SU-DHL-6 (cell line): Measurements from ENCODE around the gene EZH1.

Source experiments
- H2AFZ ChIP-seq: fragments of 200-600 bp; sonication (generic); 2 replicates; pipeline ENCODE4 v1.6.1; 2014; ENCODE audit warnings: low read depth, mild to moderate bottlenecking, moderate library complexity, mixed read lengths, antibody characterized with exemption, low read length; ENCODE audit not compliant: severe bottlenecking
- H3F3A ChIP-seq: fragments of 200-600 bp; shearing (Covaris generic); 2 replicates; pipeline ENCODE4 v1.6.0; 2016; ENCODE audit warnings: antibody characterized with exemption, mild to moderate bottlenecking; ENCODE audit not compliant: insufficient read depth
- H3K27ac ChIP-seq: fragments of 200-600 bp; sonication (generic); 2 replicates; pipeline ENCODE4 v1.5.1; 2016; ENCODE audit warnings: low read depth, mild to moderate bottlenecking, low read length, moderate library complexity, mixed read lengths
- H3K27me3 ChIP-seq: fragments of 200-600 bp; sonication (generic), shearing (Covaris generic); 2 replicates; pipeline ENCODE4 v1.6.0; 2014; ENCODE audit warnings: mild to moderate bottlenecking, low read length
- H3K36me3 ChIP-seq: fragments of 200-600 bp; sonication (generic); 2 replicates; pipeline ENCODE4 v1.6.1; 2014; ENCODE audit warnings: mild to moderate bottlenecking, low read length, mixed read lengths
- H3K4me2 ChIP-seq: fragments of 300-600, 200-600 bp; shearing (Covaris generic), sonication (generic); 2 replicates; pipeline ENCODE4 v1.6.0; 2014; ENCODE audit warnings: low read length, low read depth, mild to moderate bottlenecking; ENCODE audit not compliant: poor library complexity, severe bottlenecking
- H3K4me3 ChIP-seq: fragments of 200-600 bp; sonication (generic); 2 replicates; pipeline ENCODE4 v1.5.1; 2014; ENCODE audit warnings: antibody characterized with exemption, low read length, mild to moderate bottlenecking, mixed read lengths; ENCODE audit not compliant: insufficient read depth, poor library complexity, severe bottlenecking
- H3K79me2 ChIP-seq: fragments of 200-600 bp; sonication (generic); 2 replicates; pipeline ENCODE4 v1.6.1; 2014; ENCODE audit warnings: mild to moderate bottlenecking, low read length, moderate library complexity; ENCODE audit not compliant: insufficient read depth
- H3K9ac ChIP-seq: fragments of 200-600 bp; sonication (generic); 2 replicates; pipeline ENCODE4 v1.7.0; 2014; ENCODE audit warnings: mild to moderate bottlenecking, low read length
- H3K9me2 ChIP-seq: fragments of 200-600 bp; sonication (generic); replicated peaks from 2 replicates; pipeline ENCODE4 v1.6.1; 2014; ENCODE audit warnings: low read length; ENCODE audit not compliant: insufficient read depth
- H3K9me3 ChIP-seq: fragments of 200-600 bp; sonication (generic); 2 replicates; pipeline ENCODE4 v1.6.1; 2014; ENCODE audit warnings: low read length, mixed read lengths; ENCODE audit not compliant: insufficient read depth
- H4K20me1 ChIP-seq: fragments of 200-600 bp; sonication (generic); 2 replicates; pipeline ENCODE4 v1.6.1; 2014; ENCODE audit warnings: low read depth, mild to moderate bottlenecking, antibody characterized with exemption, low read length, moderate library complexity, mixed read lengths
- EZH2phosphoT487 ChIP-seq: fragments of 200-600 bp; sonication (generic), shearing (Covaris generic); conservative IDR thresholded peaks from 2 replicates; pipeline ENCODE4 v1.6.1; 2018; ENCODE audit warnings: mild to moderate bottlenecking, antibody characterized with exemption, low read length, moderate library complexity, mixed read lengths
- TF ChIP-seq, protein P1 (sequence below): fragments of 200-600 bp; sonication (generic); IDR thresholded peaks from one replicate; pipeline ENCODE4 v1.5.1; 2017; ENCODE audit warnings: antibody characterized with exemption, mild to moderate bottlenecking, low read length, moderate library complexity; ENCODE audit not compliant: insufficient read depth, poor library complexity, severe bottlenecking

EZH1 gene

GRCh38 chr17:42740699-42741098 is 4.1 kb downstream of the EZH1 start:
- no peaks in the 10 kb centered on the region for H3K9me3 ChIP-seq
- H2AFZ ChIP-seq = no peak overlapping the region
- H3F3A ChIP-seq = no peaks in the 10 kb centered on the region
- no peak overlapping the region for H3K9ac ChIP-seq
- no peak overlapping the region for H3K4me3 ChIP-seq
- H3K27me3 ChIP-seq = no peaks in the 10 kb centered on the region
- no peak overlapping the region for H3K4me2 ChIP-seq
- H3K36me3 ChIP-seq = no peaks in the 10 kb centered on the region
- no peak overlapping the region for H3K27ac ChIP-seq
- no peaks in the 10 kb centered on the region for H4K20me1 ChIP-seq
- H3K9me2 ChIP-seq = no peaks in the 10 kb centered on the region
- TF ChIP-seq EZH2phosphoT487 = no peak
- TF ChIP-seq, protein P1, sequence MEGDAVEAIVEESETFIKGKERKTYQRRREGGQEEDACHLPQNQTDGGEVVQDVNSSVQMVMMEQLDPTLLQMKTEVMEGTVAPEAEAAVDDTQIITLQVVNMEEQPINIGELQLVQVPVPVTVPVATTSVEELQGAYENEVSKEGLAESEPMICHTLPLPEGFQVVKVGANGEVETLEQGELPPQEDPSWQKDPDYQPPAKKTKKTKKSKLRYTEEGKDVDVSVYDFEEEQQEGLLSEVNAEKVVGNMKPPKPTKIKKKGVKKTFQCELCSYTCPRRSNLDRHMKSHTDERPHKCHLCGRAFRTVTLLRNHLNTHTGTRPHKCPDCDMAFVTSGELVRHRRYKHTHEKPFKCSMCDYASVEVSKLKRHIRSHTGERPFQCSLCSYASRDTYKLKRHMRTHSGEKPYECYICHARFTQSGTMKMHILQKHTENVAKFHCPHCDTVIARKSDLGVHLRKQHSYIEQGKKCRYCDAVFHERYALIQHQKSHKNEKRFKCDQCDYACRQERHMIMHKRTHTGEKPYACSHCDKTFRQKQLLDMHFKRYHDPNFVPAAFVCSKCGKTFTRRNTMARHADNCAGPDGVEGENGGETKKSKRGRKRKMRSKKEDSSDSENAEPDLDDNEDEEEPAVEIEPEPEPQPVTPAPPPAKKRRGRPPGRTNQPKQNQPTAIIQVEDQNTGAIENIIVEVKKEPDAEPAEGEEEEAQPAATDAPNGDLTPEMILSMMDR = no peak
- peaks cover 21% of the 10 kb centered on the region for H3K79me2 ChIP-seq

DNA sequence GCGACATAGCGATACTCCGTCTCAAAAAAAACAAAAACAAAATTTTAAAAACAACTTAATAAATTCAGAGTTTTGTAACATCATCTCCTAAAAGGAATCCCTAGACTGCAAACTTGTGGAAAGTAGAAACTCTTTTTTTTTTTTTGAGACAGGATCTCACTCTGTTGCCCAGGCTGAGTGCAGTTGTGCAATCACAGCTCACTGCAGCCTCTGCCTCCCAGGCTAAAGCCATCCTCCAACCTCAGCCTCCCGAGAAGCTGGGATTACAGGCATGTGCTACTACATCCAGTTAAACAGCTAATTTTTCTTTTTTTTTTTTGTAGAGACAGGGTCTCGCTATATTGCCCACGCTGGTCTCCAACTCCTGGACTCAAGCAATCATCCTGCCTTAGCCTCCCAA is 19.7 kb downstream of the EZH1 start:
- Histone ChIP-seq H3K9me2 (no peaks in the 10 kb centered on the region), H3K4me3 (no peak overlapping the region), H2AFZ (no peak overlapping the region), H4K20me1 (no peaks in the 10 kb centered on the region), H3K79me2 (no peaks in the 10 kb centered on the region), H3K27ac (no peak overlapping the region), H3K27me3 (no peaks in the 10 kb centered on the region), H3K36me3 (peaks cover 8% of the 10 kb centered on the region; the same call in 1 of the 2 replicates), H3K4me2 (no peak overlapping the region), H3F3A (0 out of 2 replicates have a peak, but pooled peaks cover 3% of the 10 kb centered on the region), H3K9me3 (no peaks in the 10 kb centered on the region), H3K9ac (no peak overlapping the region)
- TF ChIP-seq, protein P1 = no peak
- no peak for TF ChIP-seq EZH2phosphoT487

DNA sequence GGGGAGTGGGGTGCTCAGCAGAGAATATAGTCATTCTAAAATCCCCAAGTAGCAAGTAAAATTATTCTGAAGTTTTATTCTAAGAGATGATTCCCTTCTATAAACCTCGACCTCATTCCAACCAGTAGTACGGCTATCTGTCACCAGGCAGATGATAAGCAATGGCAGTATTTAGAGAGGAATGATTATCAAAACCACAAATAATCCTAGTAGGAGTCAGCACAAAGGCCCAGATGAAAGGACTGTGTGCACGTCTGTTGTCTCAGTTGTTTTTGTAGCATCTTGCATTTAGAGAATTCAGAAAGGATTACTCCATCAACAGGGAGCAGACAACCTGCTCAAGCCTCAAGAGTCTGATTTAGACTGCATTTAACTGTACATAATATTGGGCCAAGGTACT is 21.2 kb downstream of the EZH1 start:
- H3K27me3 ChIP-seq = no peaks in the 10 kb centered on the region

More for the DNA sequence above, 21.2 kb downstream of the EZH1 start:
- no peaks in the 10 kb centered on the region for H3K79me2 ChIP-seq
- no peak overlapping the region for H3K4me3 ChIP-seq
- no peak for TF ChIP-seq EZH2phosphoT487
- TF ChIP-seq, protein P1 = no peak
- H3K4me2 ChIP-seq = no peak overlapping the region
- H3F3A ChIP-seq = 0 out of 2 replicates have a peak, but pooled peaks cover 3% of the 10 kb centered on the region
- H3K9me2 ChIP-seq = no peaks in the 10 kb centered on the region
- H3K27ac ChIP-seq = no peak overlapping the region
- H3K9me3 ChIP-seq = no peaks in the 10 kb centered on the region
- H3K9ac ChIP-seq = no peak overlapping the region
- peaks cover 8% of the 10 kb centered on the region; the same call in 1 of the 2 replicates for H3K36me3 ChIP-seq
- H2AFZ ChIP-seq = no peak overlapping the region
- H4K20me1 ChIP-seq = no peaks in the 10 kb centered on the region
